Measurements from ENCODE around the gene KIF13A.
"Not testable (repeated sequence)": the region's sequence is repeated elsewhere in the genome, so short reads cannot be mapped to it uniquely, and the experiment has no call there.

The KIF13A gene

GRCh38 chr6:17998442-17998841 is 11.0 kb upstream of the KIF13A start:
- peak; percentile 37 for DNase-seq (ENCODE audit: low spot score)

GRCh38 chr6:17998003-17998402 is 10.6 kb upstream of the KIF13A start:
- no peak for DNase-seq (ENCODE audit: low spot score)

GRCh38 chr6:17995414-17995813 is 8.0 kb upstream of the KIF13A start:
- DNase-seq (ENCODE audit: low spot score): no peak

GRCh38 chr6:17994019-17994418 is 6.6 kb upstream of the KIF13A start:
- DNase-seq (ENCODE audit: low spot score): no peak

- no peak for DNase-seq (ENCODE audit: low spot score)
Measured at GRCh38 chr6:17988422-17988944, 1.0 kb upstream of the KIF13A start.

- DNase-seq (ENCODE audit: low spot score): peak; percentile 74
Measured at GRCh38 chr6:17987697-17988421, 424 bp upstream of the KIF13A start.

- peak; percentile 59 for DNase-seq (ENCODE audit: low spot score)
Measured at GRCh38 chr6:17986656-17987446, 584 bp downstream of the KIF13A start.

GRCh38 chr6:17985934-17986655 is 1.3 kb downstream of the KIF13A start:
- no peak for DNase-seq (ENCODE audit: low spot score)

- peak; percentile 14 for DNase-seq (ENCODE audit: low spot score)
Measured at GRCh38 chr6:17984812-17985670, 2.4 kb downstream of the KIF13A start.

- no peak for DNase-seq (ENCODE audit: low spot score)
Measured at GRCh38 chr6:17984399-17984798, 3.0 kb downstream of the KIF13A start.

GRCh38 chr6:17983730-17984129 is 3.7 kb downstream of the KIF13A start:
- DNase-seq (ENCODE audit: low spot score): no peak

GRCh38 chr6:17980329-17980728 is 7.1 kb downstream of the KIF13A start:
- no peak for DNase-seq (ENCODE audit: low spot score)

GRCh38 chr6:17979479-17979878 is 8.0 kb downstream of the KIF13A start:
- DNase-seq (ENCODE audit: low spot score): no peak

GRCh38 chr6:17976258-17976657 is 11.2 kb downstream of the KIF13A start:
- not testable (repeated sequence) for DNase-seq (ENCODE audit: low spot score)

- DNase-seq (ENCODE audit: low spot score): no peak
Measured at GRCh38 chr6:17974570-17975368, 12.7 kb downstream of the KIF13A start.

- DNase-seq (ENCODE audit: low spot score): no peak
Measured at GRCh38 chr6:17972978-17973622, 14.3 kb downstream of the KIF13A start.

- DNase-seq (ENCODE audit: low spot score): no peak
Measured at GRCh38 chr6:17972074-17972952, 15.1 kb downstream of the KIF13A start.

GRCh38 chr6:17971128-17972073 is 16.0 kb downstream of the KIF13A start:
- DNase-seq (ENCODE audit: low spot score): peak; percentile 25

Data from AG08395 (cell line).